ENCODE results near the gene SOCS3.

- TF ChIP-seq POLR2A (IDR thresholded peaks at IDR 0.05; ENCODE audit: extremely low read depth, insufficient read length) (no peak), CTCF (IDR thresholded peaks at IDR 0.05; ENCODE audit: low read depth, low read length) (no peak), MYC (IDR thresholded peaks at IDR 0.05; ENCODE audit: low read depth, low read length) (no peak), MAX (IDR thresholded peaks at IDR 0.05; ENCODE audit: low read depth, low read length) (no peak)
Observed at GRCh38 chr17:78345172-78345571, 14.7 kb downstream of the SOCS3 start.

All from NB4 (cell line).